AG10803 (cell line): Measurements from ENCODE around the gene TPST1.
"Not testable (repeated sequence)": the region's sequence is repeated elsewhere in the genome, so short reads cannot be mapped to it uniquely, and the experiment has no call there.

ENCODE experiments used
- DNase-seq: peaks from one replicate; pipeline ENCODE4 v3.0.0; 2010; ENCODE audit warnings: low read depth
- H3K4me3 ChIP-seq: 2 replicates; pipeline ENCODE4 v1.5.1; 2011; ENCODE audit warnings: mild to moderate bottlenecking, low read length, control low read depth
- CTCF ChIP-seq: conservative IDR thresholded peaks from 2 replicates; pipeline ENCODE4 v1.5.1; 2011; ENCODE audit warnings: mild to moderate bottlenecking, low read length, control low read depth, inconsistent platforms

TPST1 gene

GRCh38 chr7:66362136-66362535 is 157.0 kb downstream of the TPST1 start:
- no peak for DNase-seq
- no peak for TF ChIP-seq CTCF
- H3K4me3 ChIP-seq: no peak overlapping the region

- no peak for DNase-seq
- H3K4me3 ChIP-seq: no peak overlapping the region
- TF ChIP-seq CTCF: no peak
These were observed 158.5 kb downstream of the TPST1 start for GRCh38 chr7:66363635-66364034.

GRCh38 chr7:66365031-66365430 is 159.9 kb downstream of the TPST1 start:
- not testable (repeated sequence) for H3K4me3 ChIP-seq, DNase-seq

- no peak for TF ChIP-seq CTCF
- DNase-seq: no peak
- no peak overlapping the region for H3K4me3 ChIP-seq
These were observed 166.1 kb downstream of the TPST1 start for GRCh38 chr7:66371096-66371824.

GRCh38 chr7:66374141-66374840 is 169.2 kb downstream of the TPST1 start:
- not testable (repeated sequence) for DNase-seq, H3K4me3 ChIP-seq

GRCh38 chr7:66376264-66376945 is 171.3 kb downstream of the TPST1 start:
- DNase-seq: no peak
- no peak overlapping the region for H3K4me3 ChIP-seq
- TF ChIP-seq CTCF: no peak

GRCh38 chr7:66377045-66377444 is 171.9 kb downstream of the TPST1 start:
- no peak for TF ChIP-seq CTCF
- DNase-seq: no peak
- H3K4me3 ChIP-seq: no peak overlapping the region

- no peak overlapping the region for H3K4me3 ChIP-seq
- no peak for TF ChIP-seq CTCF
These were observed 172.6 kb downstream of the TPST1 start for GRCh38 chr7:66377714-66378113.

More at GRCh38 chr7:66377714-66378113, 172.6 kb downstream of the TPST1 start:
- DNase-seq: no peak
